ENCODE results near the gene ALG1L2. TPM values are rescaled to one million over a fixed set of nuclear protein-coding genes. Genes with fewer than 3 reads are reported as not detected.
"Not testable (repeated sequence)": the region's sequence is repeated elsewhere in the genome, so short reads cannot be mapped to it uniquely, and the experiment has no call there.

The ALG1L2 gene
- total and polyA plus RNA-seq, 4 experiments from 2014 or later = 1.5 to 2.2 TPM; not detected in 2

DNA sequence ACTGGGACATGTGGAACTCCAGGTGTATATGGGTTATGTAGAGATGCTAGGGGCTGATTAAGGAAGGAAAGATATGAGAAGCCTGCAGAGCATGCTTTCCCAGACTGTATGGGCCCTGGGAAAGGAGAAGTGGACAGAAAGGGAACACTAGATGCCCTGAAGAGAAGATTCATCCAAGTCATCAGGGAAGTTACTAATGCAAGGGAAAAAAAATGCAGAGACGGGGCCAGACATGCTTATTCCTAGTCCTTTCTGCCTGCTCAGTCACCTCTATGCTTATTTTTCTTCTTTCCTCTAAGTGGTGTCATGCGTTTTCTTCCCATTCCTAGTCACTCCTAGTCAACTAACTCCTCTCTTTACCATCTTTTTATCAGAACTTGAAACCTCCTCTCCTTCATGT, 43.8 kb downstream of the ALG1L2 start:
- H3K27ac Mint-ChIP-seq; H3K9me3 Mint-ChIP-seq; H3K9me3 ChIP-seq (ENCODE audit: control insufficient read depth in 1 of 2, low read length in 2 of 2); H3K36me3 ChIP-seq (ENCODE audit: insufficient read depth, low read length); POLR2A ChIA-PET (ENCODE audit: partially characterized antibody); H3K36me3 Mint-ChIP-seq; CTCF ChIA-PET (ENCODE audit: partially characterized antibody); H3K27me3 ChIP-seq (ENCODE audit: insufficient read depth, low read length); H3K27ac ChIP-seq (ENCODE audit: low read depth, low read length); intact Hi-C loops (cut with micrococcal nuclease); H3K4me1 Mint-ChIP-seq; H3K4me1 ChIP-seq (ENCODE audit: insufficient read depth, low read length); H3K4me3 Mint-ChIP-seq; H3K4me3 ChIP-seq (ENCODE audit: low read length in 2 of 2); DNase-seq: not testable (repeated sequence)
- peaks cover 3 to 13% of the 10 kb centered on the region in 2 donors for H3K27me3 Mint-ChIP-seq

DNA sequence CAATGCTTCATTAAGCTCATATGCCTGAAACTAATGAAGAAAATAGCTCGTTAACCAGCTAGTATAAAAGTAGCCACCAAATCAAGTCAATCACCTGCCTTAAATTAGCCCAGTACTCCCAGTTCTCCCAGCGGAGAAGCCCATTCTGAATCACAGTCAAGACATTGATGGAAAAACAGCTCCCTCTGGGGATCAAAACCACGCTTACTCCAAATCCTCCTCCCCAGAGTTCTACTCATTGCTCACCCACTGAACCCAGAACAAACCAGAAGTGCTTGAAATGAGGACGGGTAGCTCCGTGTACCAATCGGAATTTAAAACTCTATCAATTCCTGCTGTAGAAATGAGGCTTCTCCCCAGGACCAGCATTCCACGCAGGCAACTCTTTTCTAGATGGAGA, 54.7 kb downstream of the ALG1L2 start:
- H3K4me1 Mint-ChIP-seq; H3K9me3 ChIP-seq (ENCODE audit: control insufficient read depth in 1 of 2, low read length in 2 of 2); H3K4me1 ChIP-seq (ENCODE audit: insufficient read depth, low read length); H3K9me3 Mint-ChIP-seq; intact Hi-C loops (cut with micrococcal nuclease); H3K27ac ChIP-seq (ENCODE audit: low read depth, low read length); H3K27me3 ChIP-seq (ENCODE audit: insufficient read depth, low read length); H3K27ac Mint-ChIP-seq; DNase-seq; H3K36me3 Mint-ChIP-seq; H3K4me3 Mint-ChIP-seq; POLR2A ChIA-PET (ENCODE audit: partially characterized antibody); H3K36me3 ChIP-seq (ENCODE audit: insufficient read depth, low read length); H3K4me3 ChIP-seq (ENCODE audit: low read length in 2 of 2); CTCF ChIA-PET (ENCODE audit: partially characterized antibody): not testable (repeated sequence)
- peaks cover 9 to 11% of the 10 kb centered on the region in 2 donors for H3K27me3 Mint-ChIP-seq

DNA sequence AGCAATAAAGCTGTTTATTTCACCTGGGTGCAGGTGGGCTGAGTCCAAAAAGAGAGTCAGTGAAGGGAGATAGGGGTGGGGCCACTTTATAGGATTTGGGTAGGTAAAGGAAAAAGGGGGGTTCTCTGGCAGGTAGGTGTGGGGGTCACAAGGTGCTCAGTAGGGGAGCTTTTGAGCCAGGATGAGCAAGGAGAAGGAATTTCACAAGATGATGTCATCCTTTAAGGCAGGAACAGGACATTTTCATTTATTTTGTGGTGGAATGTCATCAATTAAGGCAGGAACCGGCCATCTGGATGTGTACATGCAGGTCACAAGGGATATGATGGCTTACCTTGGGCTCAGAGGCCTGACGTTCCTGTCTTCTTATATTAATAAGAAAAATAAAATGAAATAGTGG, 56.1 kb downstream of the ALG1L2 start:
- H3K36me3 ChIP-seq (ENCODE audit: insufficient read depth, low read length); H3K4me3 Mint-ChIP-seq; H3K4me3 ChIP-seq (ENCODE audit: low read length in 2 of 2); H3K27ac ChIP-seq (ENCODE audit: low read depth, low read length); H3K27ac Mint-ChIP-seq; H3K4me1 ChIP-seq (ENCODE audit: insufficient read depth, low read length); CTCF ChIA-PET (ENCODE audit: partially characterized antibody); H3K9me3 Mint-ChIP-seq; H3K4me1 Mint-ChIP-seq; POLR2A ChIA-PET (ENCODE audit: partially characterized antibody); H3K27me3 ChIP-seq (ENCODE audit: insufficient read depth, low read length); H3K36me3 Mint-ChIP-seq; H3K27me3 Mint-ChIP-seq; intact Hi-C loops (cut with micrococcal nuclease); DNase-seq; H3K9me3 ChIP-seq (ENCODE audit: control insufficient read depth in 1 of 2, low read length in 2 of 2): not testable (repeated sequence)

DNA sequence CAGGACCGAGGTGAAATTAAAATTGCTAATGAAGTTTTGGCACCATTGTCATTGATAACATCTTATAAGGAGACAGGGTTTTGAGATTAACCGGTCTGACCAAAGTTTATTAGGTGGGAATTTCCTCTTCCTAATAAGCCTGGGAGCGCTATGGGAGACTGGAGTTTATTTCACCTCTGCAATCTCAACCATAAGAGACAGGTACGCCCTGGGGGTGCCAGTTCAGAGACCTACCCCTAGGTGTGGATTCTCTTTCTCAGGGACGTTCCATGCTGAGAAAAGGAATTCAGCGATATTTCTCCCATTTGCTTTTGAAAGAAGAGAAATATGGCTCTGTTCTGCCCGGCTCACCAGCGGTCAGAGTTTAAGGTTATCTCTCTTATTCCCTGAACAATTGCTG, 57.4 kb downstream of the ALG1L2 start:
- H3K4me1 Mint-ChIP-seq; H3K36me3 Mint-ChIP-seq; H3K36me3 ChIP-seq (ENCODE audit: insufficient read depth, low read length); H3K4me3 ChIP-seq (ENCODE audit: low read length in 2 of 2); intact Hi-C loops (cut with micrococcal nuclease); H3K27ac Mint-ChIP-seq; DNase-seq; H3K4me3 Mint-ChIP-seq; H3K4me1 ChIP-seq (ENCODE audit: insufficient read depth, low read length); CTCF ChIA-PET (ENCODE audit: partially characterized antibody); H3K9me3 Mint-ChIP-seq; H3K27ac ChIP-seq (ENCODE audit: low read depth, low read length); H3K9me3 ChIP-seq (ENCODE audit: control insufficient read depth in 1 of 2, low read length in 2 of 2); POLR2A ChIA-PET (ENCODE audit: partially characterized antibody); H3K27me3 ChIP-seq (ENCODE audit: insufficient read depth, low read length): not testable (repeated sequence)
- peaks cover 9 to 10% of the 10 kb centered on the region in 2 donors for H3K27me3 Mint-ChIP-seq

DNA sequence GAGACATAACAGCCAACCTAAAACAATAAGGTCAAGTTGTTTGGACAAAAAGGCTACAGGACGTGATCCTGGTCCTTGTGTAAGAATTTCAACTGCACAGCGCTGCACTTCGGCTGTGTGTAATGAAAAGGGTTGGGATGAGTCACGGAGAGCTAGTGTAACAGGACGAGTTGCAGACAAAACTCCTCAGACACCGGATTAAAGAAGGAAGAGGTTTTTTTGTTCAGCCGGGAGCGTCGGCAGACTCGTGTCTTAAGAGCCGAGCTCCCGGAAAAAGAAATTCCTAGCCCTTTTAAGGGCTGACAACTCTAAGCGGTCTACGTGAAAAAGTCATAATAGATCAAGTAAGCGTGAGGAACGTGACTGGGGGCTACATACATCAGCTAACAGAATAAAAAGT, 59.1 kb downstream of the ALG1L2 start:
- H3K27ac Mint-ChIP-seq; H3K36me3 ChIP-seq (ENCODE audit: insufficient read depth, low read length); H3K4me1 ChIP-seq (ENCODE audit: insufficient read depth, low read length); H3K9me3 Mint-ChIP-seq; CTCF ChIA-PET (ENCODE audit: partially characterized antibody); POLR2A ChIA-PET (ENCODE audit: partially characterized antibody); H3K9me3 ChIP-seq (ENCODE audit: control insufficient read depth in 1 of 2, low read length in 2 of 2); H3K4me3 Mint-ChIP-seq; H3K4me3 ChIP-seq (ENCODE audit: low read length in 2 of 2); H3K27me3 ChIP-seq (ENCODE audit: insufficient read depth, low read length); H3K36me3 Mint-ChIP-seq; intact Hi-C loops (cut with micrococcal nuclease); DNase-seq; H3K4me1 Mint-ChIP-seq; H3K27me3 Mint-ChIP-seq; H3K27ac ChIP-seq (ENCODE audit: low read depth, low read length): not testable (repeated sequence)

DNA sequence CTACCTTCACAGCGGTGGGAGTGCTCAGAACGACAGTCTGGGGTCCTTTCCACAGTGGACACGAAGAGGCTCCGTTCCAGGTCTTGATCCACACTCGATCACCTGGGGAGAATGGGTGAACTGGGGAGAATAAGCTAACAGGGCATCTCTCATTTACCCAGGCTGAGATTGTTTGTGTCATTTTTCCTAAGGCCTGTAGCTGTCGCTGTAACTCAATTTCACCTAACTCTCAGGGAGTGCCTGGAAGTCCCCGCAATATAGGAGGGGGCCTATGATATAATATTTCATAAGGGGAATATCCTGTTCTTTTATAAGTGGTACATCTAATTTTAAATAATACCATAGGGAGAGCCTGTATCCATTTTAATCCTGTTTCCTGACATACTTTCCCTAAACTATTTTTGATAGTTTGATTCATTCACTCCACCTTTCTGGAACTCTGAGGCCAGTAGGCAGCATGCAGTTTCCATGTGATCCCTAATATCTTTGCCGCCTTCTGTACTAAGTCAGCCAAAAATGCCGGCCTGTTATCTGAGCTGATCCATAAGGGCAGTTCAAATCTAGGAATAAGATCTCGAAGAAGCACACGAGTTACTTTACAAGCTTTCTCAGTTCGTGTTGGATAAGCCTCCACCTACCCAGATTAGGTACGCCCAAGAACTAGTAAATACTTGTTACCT, 62.2 kb downstream of the ALG1L2 start:
- POLR2A ChIA-PET (ENCODE audit: partially characterized antibody); H3K36me3 ChIP-seq (ENCODE audit: insufficient read depth, low read length); H3K27me3 Mint-ChIP-seq; intact Hi-C loops (cut with micrococcal nuclease); H3K4me1 Mint-ChIP-seq; H3K9me3 Mint-ChIP-seq; H3K27ac ChIP-seq (ENCODE audit: low read depth, low read length); H3K27ac Mint-ChIP-seq; H3K9me3 ChIP-seq (ENCODE audit: control insufficient read depth in 1 of 2, low read length in 2 of 2); H3K27me3 ChIP-seq (ENCODE audit: insufficient read depth, low read length); H3K36me3 Mint-ChIP-seq; H3K4me3 Mint-ChIP-seq; DNase-seq; H3K4me3 ChIP-seq (ENCODE audit: low read length in 2 of 2); CTCF ChIA-PET (ENCODE audit: partially characterized antibody); H3K4me1 ChIP-seq (ENCODE audit: insufficient read depth, low read length): not testable (repeated sequence)

DNA sequence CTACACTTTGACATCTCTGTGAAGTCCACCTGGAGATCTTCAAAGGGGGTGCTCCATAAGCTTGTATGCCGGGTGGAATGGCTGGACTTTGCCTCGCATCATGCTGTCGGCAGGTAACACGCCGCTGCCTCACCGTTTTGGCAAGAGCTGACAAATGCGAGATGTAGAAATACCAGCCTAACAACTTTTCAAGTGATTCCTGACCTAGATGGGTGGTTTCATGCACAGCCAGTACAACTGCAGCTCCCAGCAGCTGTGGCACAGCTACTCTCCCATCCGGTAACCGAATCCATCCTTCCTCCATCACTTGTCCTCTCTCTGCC, 62.7 kb downstream of the ALG1L2 start:
- H3K27ac ChIP-seq (ENCODE audit: low read depth, low read length); H3K4me1 Mint-ChIP-seq; H3K27me3 ChIP-seq (ENCODE audit: insufficient read depth, low read length); DNase-seq; H3K27me3 Mint-ChIP-seq; CTCF ChIA-PET (ENCODE audit: partially characterized antibody); H3K4me1 ChIP-seq (ENCODE audit: insufficient read depth, low read length); H3K9me3 ChIP-seq (ENCODE audit: control insufficient read depth in 1 of 2, low read length in 2 of 2); intact Hi-C loops (cut with micrococcal nuclease); POLR2A ChIA-PET (ENCODE audit: partially characterized antibody); H3K27ac Mint-ChIP-seq; H3K4me3 ChIP-seq (ENCODE audit: low read length in 2 of 2); H3K36me3 Mint-ChIP-seq; H3K4me3 Mint-ChIP-seq; H3K9me3 Mint-ChIP-seq; H3K36me3 ChIP-seq (ENCODE audit: insufficient read depth, low read length): not testable (repeated sequence)

DNA sequence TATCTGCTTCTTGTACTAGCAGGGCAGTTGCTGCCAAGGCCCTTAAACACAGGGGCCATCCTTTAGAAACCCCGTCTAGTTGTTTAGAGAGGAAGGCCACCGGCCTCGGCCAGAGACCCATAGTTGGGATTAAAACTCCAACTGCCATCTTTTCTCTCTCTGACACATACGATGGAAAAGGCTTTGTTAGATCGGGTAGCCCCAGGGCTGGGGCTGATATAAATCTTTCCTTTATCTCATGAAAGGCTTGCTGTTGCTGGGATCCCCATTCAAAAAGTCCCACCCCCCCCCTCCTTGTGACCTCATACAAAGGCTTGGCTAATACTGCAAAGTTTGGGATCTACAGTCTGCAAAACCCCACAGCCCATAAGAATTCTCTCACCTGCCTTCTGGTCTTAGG, 63.8 kb downstream of the ALG1L2 start:
- POLR2A ChIA-PET (ENCODE audit: partially characterized antibody); intact Hi-C loops (cut with micrococcal nuclease); DNase-seq; H3K27me3 ChIP-seq (ENCODE audit: insufficient read depth, low read length); H3K27me3 Mint-ChIP-seq; H3K27ac ChIP-seq (ENCODE audit: low read depth, low read length); H3K9me3 ChIP-seq (ENCODE audit: control insufficient read depth in 1 of 2, low read length in 2 of 2); H3K4me1 ChIP-seq (ENCODE audit: insufficient read depth, low read length); H3K4me1 Mint-ChIP-seq; H3K27ac Mint-ChIP-seq; H3K36me3 Mint-ChIP-seq; H3K4me3 Mint-ChIP-seq; H3K36me3 ChIP-seq (ENCODE audit: insufficient read depth, low read length); H3K9me3 Mint-ChIP-seq; H3K4me3 ChIP-seq (ENCODE audit: low read length in 2 of 2): not testable (repeated sequence)
- CTCF ChIA-PET (ENCODE audit: partially characterized antibody) = interaction anchor here (0.6 kb wide), 1 partner anchor 394 kb away, joined by 3 read pairs; no protein-coding TSS in a partner anchor

Data from CD4-positive, alpha-beta memory T cell (primary cell).